Esophagus squamous epithelium (tissue), 4 donors: ENCODE measurements around the gene TRIM17.

ENCODE experiments used
- CTCF ChIP-seq, 6 experiments: fragments of 450-650 bp in 4 of 6; fragments of 200-600 bp in 2 of 6; sonication (generic) in 2 of 6; IDR thresholded peaks; one replicate each; pipeline ENCODE4 v1.5.1; 2016 to 2019; ENCODE audit warnings: antibody characterized with exemption in 6 of 6, mild to moderate bottlenecking in 4 of 6, moderate library complexity in 4 of 6
- POLR2A ChIP-seq, 4 donors: fragments of 450-650 bp; IDR thresholded peaks; one replicate each; pipeline ENCODE4 v1.6.1; 2017; ENCODE audit warnings: antibody characterized with exemption in 4 of 4, mild to moderate bottlenecking in 4 of 4, moderate library complexity in 3 of 4

DNA sequence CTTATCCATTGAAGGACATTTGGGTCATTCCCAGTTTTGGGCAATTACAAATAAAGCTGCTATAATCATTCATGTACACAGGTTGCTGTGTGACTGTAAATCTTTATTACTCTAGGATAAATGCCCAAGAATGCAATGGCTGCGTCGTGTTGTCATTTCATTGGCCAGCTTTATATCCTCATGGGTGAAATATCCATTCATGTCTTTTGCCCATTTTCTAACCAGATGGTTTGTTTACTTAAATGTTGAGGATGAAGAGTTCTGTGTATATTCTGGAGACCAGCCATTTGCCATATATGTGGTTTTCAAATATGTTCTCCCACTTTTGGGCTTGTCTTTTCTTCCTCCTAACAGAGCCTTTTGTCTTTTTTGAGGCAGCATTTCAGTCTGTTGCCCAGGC, 35.3 kb downstream of the TRIM17 start:
- TF ChIP-seq POLR2A (IDR thresholded peaks at IDR 0.05) (no peak), CTCF (IDR thresholded peaks at IDR 0.05) (no peak)
